GM21825 (cell line): ENCODE results near the gene NTSR1.

ENCODE experiments used
- ATAC-seq: cut with Tn5 transposase; IDR thresholded peaks from one replicate; pipeline ENCODE4 v1.9.1; 2021; ENCODE audit warnings: mild to moderate bottlenecking, moderate library complexity; ENCODE audit not compliant: unreplicated experiment

The NTSR1 gene

DNA sequence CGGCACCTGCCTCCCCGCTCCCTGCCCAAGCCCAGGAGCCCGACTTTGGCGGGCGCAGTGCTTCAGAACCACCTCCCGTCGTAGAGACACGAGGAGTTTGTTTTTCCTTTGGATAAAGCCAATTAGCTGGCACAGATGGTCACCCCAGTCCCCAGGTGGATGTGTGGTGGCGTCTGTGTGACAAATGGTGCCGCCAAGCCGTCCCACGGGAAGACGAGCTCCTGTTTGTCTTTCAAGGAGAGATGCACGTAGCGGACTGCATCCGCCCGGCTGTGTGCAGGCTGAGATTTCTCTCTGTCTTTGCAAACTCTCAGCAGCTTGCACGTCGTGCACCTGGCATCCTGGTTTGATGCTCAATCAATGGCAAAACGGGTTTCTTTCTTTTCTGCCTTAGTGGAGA is 71.6 kb downstream of the NTSR1 start:
- no peak for ATAC-seq

DNA sequence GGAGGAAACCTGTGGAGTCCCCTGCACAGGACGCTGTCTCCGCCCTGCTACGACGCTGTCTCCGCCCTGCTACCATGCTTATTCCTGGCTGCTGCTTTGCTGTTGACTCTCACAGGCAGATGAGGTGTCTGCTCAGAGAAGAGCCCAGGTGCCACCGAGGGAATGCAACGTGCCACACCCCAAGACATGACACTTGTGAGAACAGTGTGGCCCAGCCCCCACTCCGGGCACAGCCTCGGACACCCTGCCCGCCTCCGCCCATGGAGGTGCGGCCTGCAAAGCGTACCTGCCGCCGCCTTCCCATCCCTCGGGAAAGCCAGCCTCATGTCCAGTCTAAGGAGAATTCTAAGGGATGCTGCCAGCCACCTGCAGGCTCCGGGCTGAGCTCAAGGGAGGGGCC is 72.1 kb downstream of the NTSR1 start:
- ATAC-seq: no peak

DNA sequence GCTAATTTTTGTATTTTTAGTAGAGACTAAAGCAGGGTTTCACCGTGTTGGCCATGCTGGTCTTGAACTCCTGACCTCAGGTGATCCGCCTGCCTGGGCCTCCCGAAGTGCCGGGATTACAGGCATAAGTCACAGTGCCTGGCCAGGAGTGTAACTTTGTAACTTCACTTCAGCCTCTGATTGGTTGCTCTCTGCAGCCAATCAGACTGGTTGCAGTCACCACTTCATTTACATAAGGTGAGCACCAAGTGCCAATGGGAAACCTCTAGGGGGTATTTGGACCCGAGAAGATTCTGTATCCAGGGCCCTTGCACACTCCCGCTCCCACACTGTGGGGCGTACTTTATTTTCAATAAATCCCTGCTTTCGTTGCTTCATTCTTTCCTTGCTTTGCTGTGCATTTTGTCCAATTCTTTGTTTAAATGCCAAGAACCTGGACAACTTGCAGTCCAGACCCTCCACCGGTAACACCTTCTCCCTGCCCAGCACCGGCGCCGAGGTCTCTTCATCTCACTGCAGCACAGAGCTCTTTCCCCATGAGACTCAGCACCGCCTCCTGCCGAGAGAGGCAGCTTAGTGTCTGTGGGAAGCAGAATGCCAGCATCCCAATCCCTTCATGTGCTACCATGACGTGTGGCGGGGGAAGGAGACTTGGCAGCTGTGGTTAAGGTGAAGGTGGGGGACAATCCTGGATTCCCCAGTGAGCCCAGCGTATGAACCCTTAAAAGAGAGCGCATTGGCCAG is 73.7 kb downstream of the NTSR1 start:
- no peak for ATAC-seq

DNA sequence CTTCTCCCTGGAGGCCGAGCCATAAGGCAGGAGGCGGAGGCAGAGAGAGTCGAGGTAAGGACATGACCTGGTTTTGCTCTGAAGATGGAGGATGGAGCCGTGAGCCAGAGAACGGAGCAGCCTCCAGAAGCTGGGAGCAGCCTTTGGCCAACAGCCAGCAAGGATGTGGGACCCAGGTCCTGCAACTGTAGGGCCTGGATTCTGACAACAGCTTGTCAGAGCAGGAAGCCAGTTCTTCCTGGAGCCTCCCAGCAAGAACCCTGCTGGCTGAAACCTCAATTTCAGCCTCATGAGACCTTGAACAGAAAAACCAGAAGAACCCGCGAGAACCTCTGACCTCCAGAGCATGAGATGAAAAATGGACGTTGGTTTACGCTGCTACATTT is 74.2 kb downstream of the NTSR1 start:
- no peak for ATAC-seq

DNA sequence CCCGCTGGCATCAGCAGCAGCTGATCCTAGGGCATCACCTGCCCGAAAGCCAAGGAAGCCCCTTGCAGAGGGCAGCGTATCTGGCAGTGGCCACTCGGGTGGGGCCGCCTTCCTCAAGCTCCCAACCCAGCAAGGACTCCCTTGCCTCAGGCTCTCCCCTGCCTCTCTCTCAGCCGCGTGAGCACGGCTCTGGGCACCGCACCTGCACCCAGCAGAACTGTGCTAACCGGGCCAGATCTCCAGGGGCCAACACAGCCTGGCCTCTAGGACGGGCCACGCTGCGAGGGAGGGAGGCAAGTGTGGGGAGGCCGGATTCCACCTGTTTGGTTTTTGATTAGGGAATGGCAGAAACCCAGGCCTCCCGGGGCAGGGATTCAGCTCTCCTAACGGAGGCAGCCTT is 75.9 kb downstream of the NTSR1 start:
- no peak for ATAC-seq

- no peak for ATAC-seq
These were observed 76.8 kb downstream of the NTSR1 start for GRCh38 chr20:62785393-62785792.

- ATAC-seq: no peak
These were observed 77.5 kb downstream of the NTSR1 start for GRCh38 chr20:62786157-62786556.

GRCh38 chr20:62787321-62787720 is 78.7 kb downstream of the NTSR1 start:
- no peak for ATAC-seq

- ATAC-seq: no peak
These were observed 79.2 kb downstream of the NTSR1 start for GRCh38 chr20:62787866-62788265.

GRCh38 chr20:62788607-62789006 is 80.0 kb downstream of the NTSR1 start:
- ATAC-seq: no peak

DNA sequence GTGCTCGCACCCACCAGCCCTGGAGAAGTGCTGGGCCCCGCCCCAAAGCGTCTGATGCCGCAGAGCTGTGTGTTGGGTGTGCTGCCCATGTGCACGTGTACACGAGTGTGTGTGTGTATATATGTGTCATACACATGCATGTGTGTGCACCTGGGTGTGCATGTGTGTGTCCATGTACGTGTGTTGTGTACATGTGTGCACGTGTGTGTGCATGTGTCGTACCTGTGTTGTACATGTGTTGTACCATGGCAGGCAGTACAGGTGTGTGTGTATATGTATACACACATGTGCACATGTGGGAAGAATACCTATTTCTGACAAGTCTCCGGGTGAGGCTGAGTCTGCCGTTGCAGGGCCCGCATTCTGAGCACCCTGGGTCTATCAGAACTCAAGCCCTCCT is 81.4 kb downstream of the NTSR1 start:
- ATAC-seq: no peak

- ATAC-seq: no peak
These were observed 82.9 kb downstream of the NTSR1 start for GRCh38 chr20:62791301-62792181.

DNA sequence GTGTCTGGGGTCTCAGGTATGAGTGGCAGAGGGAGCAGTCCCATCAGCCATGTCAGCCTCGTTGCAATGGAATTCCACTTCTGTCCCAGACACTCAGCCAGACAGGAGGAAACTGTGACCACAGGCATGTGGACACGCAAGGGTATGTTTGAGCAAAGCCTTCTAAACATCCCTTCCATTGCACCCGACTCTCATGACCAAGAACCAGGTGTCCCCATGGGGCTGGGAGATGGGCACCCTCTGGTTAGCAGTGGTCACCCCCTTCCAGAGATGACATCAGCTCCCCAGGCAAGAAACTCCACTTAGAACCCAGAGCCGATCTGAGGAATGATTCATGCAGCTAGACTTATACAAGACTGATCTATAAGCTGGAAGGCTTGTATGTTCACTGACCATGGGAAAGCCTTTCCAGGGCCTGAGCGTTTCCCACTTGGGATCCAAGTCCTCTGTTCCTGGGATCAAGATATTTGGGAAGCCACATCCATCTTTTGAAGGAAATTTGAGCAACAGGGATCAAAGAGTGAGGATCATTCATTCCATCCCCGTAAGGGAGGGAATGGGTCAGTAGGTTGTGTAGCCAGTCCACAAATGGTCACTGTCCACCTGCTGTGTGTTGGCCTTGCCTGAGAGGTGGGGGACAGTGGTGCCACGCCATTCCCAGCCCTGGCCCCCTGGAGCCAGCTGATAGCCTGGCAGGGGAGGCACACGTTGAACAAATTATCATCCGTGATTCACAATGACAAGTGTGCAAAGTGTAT is 83.7 kb downstream of the NTSR1 start:
- no peak for ATAC-seq

DNA sequence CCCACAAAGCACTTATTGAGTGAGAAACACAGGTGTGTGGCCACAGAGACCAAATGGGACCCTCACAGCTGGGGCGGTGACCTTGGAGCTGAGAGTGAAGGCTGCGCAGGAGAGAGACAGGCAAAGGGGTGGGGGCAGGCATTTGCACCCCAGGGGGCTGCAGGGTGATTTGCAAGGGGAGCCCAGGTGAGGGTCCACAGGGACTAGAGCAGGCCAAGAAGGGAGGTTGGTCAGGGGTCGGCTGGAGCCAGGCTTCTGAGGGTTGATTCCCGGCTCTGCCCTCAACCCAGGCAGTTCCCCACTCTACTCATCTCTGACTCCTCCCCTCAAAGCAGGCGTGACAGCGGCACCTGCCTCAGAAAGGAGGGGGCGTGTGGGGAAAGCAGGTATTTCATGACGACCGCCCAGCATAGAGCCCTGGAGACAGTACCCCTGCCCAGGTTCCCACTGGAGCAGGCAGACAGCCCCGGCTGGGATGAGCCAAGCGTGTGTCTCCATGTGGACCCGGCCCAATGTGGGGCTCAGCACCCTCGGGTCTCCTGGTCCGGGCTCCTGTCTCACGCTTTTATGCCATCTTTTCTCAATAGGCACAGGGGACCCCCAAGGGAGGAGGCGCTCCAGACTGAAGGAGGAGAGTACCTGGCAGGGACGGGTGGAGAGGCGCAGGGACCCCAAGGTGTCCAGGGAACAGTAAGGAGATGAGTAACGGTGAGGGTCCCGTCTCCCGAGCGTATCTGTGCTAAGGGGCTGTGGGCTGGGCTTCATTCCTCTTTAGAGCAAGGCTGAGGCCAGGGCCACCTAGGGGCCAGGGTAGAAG is 84.5 kb downstream of the NTSR1 start:
- no peak for ATAC-seq

DNA sequence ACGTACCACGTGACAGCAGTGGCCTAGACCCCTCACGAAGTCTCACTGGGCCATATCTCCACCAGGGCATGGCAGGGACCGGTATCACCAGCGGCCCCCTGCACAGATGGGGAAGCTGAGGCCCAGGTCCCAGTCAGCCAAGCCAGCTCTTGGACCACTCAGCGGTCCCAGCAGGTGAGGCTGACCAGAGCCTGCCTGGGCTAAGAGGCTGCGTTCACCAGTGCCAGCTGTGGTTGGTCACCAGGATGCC is 85.0 kb downstream of the NTSR1 start:
- no peak for ATAC-seq

- peak; percentile 58 for ATAC-seq
These were observed 85.5 kb downstream of the NTSR1 start for GRCh38 chr20:62794007-62794724.

- ATAC-seq: no peak
These were observed 86.6 kb downstream of the NTSR1 start for GRCh38 chr20:62795023-62795761.

DNA sequence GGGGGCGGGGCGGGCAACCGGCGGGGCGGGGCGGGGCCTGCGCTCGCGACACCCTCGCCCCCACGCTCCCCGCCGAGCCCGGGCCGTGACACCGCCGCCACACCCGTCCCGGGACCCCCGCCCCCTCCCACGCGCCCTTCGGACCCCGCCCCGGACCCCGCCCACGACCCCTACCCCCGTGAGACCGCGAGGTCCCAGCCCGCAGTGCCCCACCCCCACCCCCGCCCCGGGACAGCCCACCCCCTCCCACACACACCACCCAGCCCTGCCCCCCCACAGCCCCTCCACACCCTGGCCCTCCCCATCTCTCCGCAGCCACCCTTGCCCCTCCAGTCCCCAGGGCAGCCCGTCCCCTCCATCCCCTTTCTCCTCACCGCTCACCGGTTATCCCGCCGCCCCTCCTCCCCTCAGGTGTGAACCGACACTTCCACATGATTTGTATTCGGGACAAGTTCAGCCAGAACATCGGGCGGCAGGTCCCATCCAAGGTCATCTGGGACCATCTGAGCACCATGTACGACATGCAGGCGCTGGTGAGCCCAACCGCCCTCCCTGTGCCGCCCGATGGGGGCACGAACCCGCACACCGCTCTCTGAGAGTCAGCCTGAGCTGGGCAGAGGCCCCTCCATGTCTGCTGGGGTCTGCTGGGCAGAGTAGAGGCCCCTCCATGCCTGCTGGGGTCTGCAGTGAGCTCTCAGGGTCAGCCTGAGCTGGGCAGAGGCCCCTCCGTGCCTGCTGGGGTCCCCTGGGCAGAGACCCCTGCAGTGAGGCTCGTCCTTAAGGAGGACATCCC is 88.3 kb downstream of the NTSR1 start:
- ATAC-seq: no peak
